Suprapubic skin (tissue), 3 donors: ENCODE measurements around the gene EXT2.

Source experiments
- POLR2A ChIP-seq, 2 donors: fragments of 450-650 bp; IDR thresholded peaks; one replicate each; pipeline ENCODE4 v1.6.1; 2017; ENCODE audit warnings: antibody characterized with exemption in 2 of 2, mild to moderate bottlenecking in 2 of 2, moderate library complexity in 2 of 2
- TF ChIP-seq, protein P1 (sequence below), 2 donors: fragments of 200-600 bp in 1 of 2; fragments of 450-650 bp in 1 of 2; sonication (generic) in 1 of 2; IDR thresholded peaks; one replicate each; pipeline ENCODE4 v1.5.1; 2016 to 2019; ENCODE audit warnings: antibody characterized with exemption in 2 of 2, mild to moderate bottlenecking in 1 of 2, moderate library complexity in 1 of 2

DNA sequence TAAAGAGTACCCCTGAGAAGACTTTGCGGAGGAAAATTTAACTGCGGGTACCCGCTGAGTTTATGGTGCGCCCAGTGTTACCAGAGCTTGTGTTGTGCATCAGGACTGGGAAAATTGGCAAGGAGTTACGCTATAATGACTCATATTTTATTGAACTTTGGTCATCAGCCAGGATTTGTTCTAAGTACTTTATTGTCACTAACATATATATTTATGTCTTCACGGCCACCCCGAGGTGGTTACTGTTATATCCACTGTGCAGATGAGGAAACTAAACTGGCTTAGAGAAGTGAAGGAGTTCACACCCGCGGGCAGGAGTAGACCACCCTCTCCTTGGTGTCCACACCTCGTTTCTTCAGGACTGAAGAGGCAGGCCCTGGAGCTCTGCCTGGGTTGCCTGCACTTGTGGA lies 28.7 kb upstream of the EXT2 start:
- TF ChIP-seq, protein P1, sequence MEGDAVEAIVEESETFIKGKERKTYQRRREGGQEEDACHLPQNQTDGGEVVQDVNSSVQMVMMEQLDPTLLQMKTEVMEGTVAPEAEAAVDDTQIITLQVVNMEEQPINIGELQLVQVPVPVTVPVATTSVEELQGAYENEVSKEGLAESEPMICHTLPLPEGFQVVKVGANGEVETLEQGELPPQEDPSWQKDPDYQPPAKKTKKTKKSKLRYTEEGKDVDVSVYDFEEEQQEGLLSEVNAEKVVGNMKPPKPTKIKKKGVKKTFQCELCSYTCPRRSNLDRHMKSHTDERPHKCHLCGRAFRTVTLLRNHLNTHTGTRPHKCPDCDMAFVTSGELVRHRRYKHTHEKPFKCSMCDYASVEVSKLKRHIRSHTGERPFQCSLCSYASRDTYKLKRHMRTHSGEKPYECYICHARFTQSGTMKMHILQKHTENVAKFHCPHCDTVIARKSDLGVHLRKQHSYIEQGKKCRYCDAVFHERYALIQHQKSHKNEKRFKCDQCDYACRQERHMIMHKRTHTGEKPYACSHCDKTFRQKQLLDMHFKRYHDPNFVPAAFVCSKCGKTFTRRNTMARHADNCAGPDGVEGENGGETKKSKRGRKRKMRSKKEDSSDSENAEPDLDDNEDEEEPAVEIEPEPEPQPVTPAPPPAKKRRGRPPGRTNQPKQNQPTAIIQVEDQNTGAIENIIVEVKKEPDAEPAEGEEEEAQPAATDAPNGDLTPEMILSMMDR (IDR thresholded peaks at IDR 0.05): no peak
- TF ChIP-seq POLR2A (IDR thresholded peaks at IDR 0.05): no peak
